DND-41 (cell line): ENCODE results near the gene DAG1.

Experiments used
- EZH2 ChIP-seq: IDR thresholded peaks from 3 replicates; pipeline ENCODE4 v1.6.1; 2012; ENCODE audit warnings: borderline replicate concordance, low read depth, mild to moderate bottlenecking, moderate library complexity, low read length, inconsistent platforms; ENCODE audit not compliant: severe bottlenecking
- TF ChIP-seq, protein P1 (sequence below): IDR thresholded peaks from 2 replicates; pipeline ENCODE4 v1.5.1; 2012; ENCODE audit warnings: borderline replicate concordance, low read length, moderate library complexity, mild to moderate bottlenecking; ENCODE audit not compliant: poor library complexity, severe bottlenecking; ENCODE audit errors: extremely low read depth

DNA sequence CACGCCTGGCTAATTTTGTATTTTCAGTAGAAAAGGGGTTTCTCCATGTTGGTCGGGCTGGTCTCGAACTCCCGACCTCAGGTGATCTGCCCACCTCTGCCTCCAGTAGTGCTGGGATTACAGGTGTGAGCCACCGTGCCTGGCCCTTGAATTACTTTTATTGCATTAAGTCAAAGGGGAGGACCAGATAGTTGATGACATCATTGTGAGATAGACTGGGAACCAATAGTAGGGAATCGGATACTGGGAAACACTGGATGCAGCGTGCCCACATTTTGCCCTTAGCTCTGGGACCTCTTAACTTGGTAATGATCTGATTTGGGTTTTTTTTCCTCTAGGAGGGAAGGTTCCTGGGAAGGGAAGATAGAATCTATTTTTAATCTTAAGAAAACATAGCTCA is 19.2 kb downstream of the DAG1 start:
- TF ChIP-seq, protein P1, sequence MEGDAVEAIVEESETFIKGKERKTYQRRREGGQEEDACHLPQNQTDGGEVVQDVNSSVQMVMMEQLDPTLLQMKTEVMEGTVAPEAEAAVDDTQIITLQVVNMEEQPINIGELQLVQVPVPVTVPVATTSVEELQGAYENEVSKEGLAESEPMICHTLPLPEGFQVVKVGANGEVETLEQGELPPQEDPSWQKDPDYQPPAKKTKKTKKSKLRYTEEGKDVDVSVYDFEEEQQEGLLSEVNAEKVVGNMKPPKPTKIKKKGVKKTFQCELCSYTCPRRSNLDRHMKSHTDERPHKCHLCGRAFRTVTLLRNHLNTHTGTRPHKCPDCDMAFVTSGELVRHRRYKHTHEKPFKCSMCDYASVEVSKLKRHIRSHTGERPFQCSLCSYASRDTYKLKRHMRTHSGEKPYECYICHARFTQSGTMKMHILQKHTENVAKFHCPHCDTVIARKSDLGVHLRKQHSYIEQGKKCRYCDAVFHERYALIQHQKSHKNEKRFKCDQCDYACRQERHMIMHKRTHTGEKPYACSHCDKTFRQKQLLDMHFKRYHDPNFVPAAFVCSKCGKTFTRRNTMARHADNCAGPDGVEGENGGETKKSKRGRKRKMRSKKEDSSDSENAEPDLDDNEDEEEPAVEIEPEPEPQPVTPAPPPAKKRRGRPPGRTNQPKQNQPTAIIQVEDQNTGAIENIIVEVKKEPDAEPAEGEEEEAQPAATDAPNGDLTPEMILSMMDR, result no peak
- TF ChIP-seq EZH2, result no peak
